Activated naive CD8-positive, alpha-beta T cell treated with anti-CD3 and anti-CD28 coated beads, Interleukin-2, amount 50 U/mL, for 24 hours (primary cell): ENCODE measurements around the gene HOXA5.

Experiments
- ATAC-seq: fragments of 150-1000 bp; cut with Tn5 transposase; one replicate; pipeline ENCODE4 v1.10.0; 2021
- DNase-seq: peaks from one replicate; pipeline ENCODE4 v3.0.0; 2021
- H3K27ac Mint-ChIP-seq: one replicate; pipeline ENCODE4 v1.8.0; 2021; ENCODE audit warnings: mild to moderate bottlenecking, mixed read lengths
- H3K27me3 Mint-ChIP-seq: one replicate; pipeline ENCODE4 v1.8.0; 2021; ENCODE audit warnings: mixed read lengths
- H3K36me3 Mint-ChIP-seq: one replicate; pipeline ENCODE4 v1.8.0; 2021; ENCODE audit warnings: low read depth, mixed read lengths
- H3K4me1 Mint-ChIP-seq: one replicate; pipeline ENCODE4 v1.8.0; 2021; ENCODE audit warnings: mixed read lengths
- H3K4me3 Mint-ChIP-seq: one replicate; pipeline ENCODE4 v1.8.0; 2021; ENCODE audit warnings: mild to moderate bottlenecking, moderate library complexity, mixed read lengths
- H3K9me3 Mint-ChIP-seq: one replicate; pipeline ENCODE4 v1.8.0; 2021; ENCODE audit warnings: mixed read lengths

Gene HOXA5

GRCh38 chr7:27094304-27095049, 49.0 kb downstream of the HOXA5 start:
- Mint-ChIP-seq H3K27me3 (peaks cover 88% of the 10 kb centered on the region), H3K36me3 (no peaks in the 10 kb centered on the region), H3K4me3 (peak overlapping the region; percentile 81), H3K9me3 (no peaks in the 10 kb centered on the region), H3K27ac (no peak overlapping the region), H3K4me1 (peaks cover 29% of the 10 kb centered on the region)
- ATAC-seq (no peak), DNase-seq (no peak)

- H3K27ac Mint-ChIP-seq, result no peak overlapping the region
- H3K4me3 Mint-ChIP-seq, result no peak overlapping the region
- H3K36me3 Mint-ChIP-seq, result peaks cover 2% of the 10 kb centered on the region
- H3K27me3 Mint-ChIP-seq, result peaks cover 88% of the 10 kb centered on the region
- H3K4me1 Mint-ChIP-seq, result peaks cover 26% of the 10 kb centered on the region
- DNase-seq (no peak), ATAC-seq (no peak)
- peaks cover 4% of the 10 kb centered on the region for H3K9me3 Mint-ChIP-seq
These were observed 50.1 kb downstream of the HOXA5 start for GRCh38 chr7:27093184-27093895.

GRCh38 chr7:27092819-27093110, 50.7 kb downstream of the HOXA5 start:
- Mint-ChIP-seq H3K4me1 (peaks cover 25% of the 10 kb centered on the region), H3K27ac (no peak overlapping the region), H3K9me3 (peaks cover 4% of the 10 kb centered on the region), H3K36me3 (peaks cover 2% of the 10 kb centered on the region), H3K27me3 (peaks cover 87% of the 10 kb centered on the region), H3K4me3 (no peak overlapping the region)
- DNase-seq (no peak), ATAC-seq (no peak)

DNA sequence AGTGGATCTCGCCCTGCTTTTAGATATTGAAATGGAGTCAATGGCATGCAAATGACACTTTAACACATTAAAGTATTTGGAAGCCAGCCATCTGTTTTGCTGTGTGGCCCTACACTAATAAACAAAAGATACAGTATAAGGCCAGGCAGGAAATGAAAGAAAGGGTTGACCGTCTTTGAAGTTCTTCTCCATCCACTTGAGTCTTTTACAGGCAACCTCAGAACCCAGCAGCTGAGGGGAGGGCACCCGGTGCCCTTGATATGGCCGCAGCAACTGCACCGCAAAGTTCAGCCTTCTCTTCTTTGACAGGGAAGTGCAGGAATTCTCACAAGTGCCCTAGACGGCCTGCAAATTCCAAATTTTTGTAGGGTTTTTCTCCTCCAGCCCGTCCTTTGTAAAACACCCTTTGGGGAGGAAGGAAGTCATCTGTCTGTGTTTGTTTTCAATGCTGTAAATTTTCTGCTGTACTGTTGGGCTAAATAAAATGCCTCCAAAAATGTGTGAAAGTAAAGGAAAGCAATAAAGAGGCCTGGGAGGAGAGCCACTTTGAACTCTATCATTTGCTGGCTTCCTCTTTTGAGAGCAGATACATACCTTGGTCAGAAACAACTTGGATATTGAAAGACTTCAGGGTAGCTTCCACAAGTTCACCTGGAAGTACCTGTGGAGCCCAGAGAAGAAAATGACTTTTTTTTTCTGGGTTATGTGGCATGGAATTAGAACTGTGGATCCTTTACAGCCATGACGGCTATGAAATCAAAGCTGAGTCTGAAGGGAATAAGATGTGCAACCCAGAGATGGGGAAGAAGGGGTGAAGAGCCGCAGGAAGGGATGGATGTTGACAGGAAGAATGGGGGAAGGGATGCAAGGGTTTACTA, 51.3 kb downstream of the HOXA5 start:
- no peak overlapping the region for H3K27ac Mint-ChIP-seq
- no peak overlapping the region for H3K4me3 Mint-ChIP-seq
- peaks cover 4% of the 10 kb centered on the region for H3K9me3 Mint-ChIP-seq
- ATAC-seq, result no peak
- no peak for DNase-seq
- H3K36me3 Mint-ChIP-seq, result peaks cover 4% of the 10 kb centered on the region
- peaks cover 22% of the 10 kb centered on the region for H3K4me1 Mint-ChIP-seq
- peaks cover 87% of the 10 kb centered on the region for H3K27me3 Mint-ChIP-seq

DNA sequence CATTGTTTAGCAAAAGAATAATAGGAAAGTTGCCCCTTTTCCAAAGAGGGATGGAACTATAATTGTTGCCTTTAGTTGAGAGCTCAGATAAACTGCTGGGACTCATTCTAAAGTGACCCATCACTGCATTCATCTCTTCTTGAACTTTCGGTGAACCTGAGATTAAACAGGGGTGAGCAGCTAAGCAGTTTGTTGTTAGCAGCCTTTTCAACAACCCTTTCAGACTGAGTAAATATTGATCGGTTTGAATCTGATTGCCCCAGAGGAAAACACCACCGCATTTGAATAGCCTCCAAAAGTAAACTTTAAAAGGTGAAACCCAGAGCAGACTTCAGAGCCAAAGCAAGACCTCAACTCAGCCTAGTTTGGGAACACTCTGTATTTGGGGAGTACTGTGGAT, 52.4 kb downstream of the HOXA5 start:
- peaks cover 89% of the 10 kb centered on the region for H3K27me3 Mint-ChIP-seq
- no peak for ATAC-seq

More for the DNA sequence above, 52.4 kb downstream of the HOXA5 start:
- no peak for DNase-seq
- peaks cover 15% of the 10 kb centered on the region for H3K4me1 Mint-ChIP-seq
- peaks cover 4% of the 10 kb centered on the region for H3K9me3 Mint-ChIP-seq
- H3K36me3 Mint-ChIP-seq, result peaks cover 4% of the 10 kb centered on the region
- H3K4me3 Mint-ChIP-seq, result no peak overlapping the region
- no peak overlapping the region for H3K27ac Mint-ChIP-seq
